SK-N-SH (cell line): ENCODE results near the gene MAP3K8. TPM values are rescaled to one million over a fixed set of nuclear protein-coding genes. Genes with fewer than 3 reads are reported as not detected.

Experiments used
- CTCF ChIA-PET: fragments of 300-600, 350-600 bp; formaldehyde crosslinking; extraction: SDS; loops from one replicate; lab custom pipeline; 2021; lab: Yijun Ruan, JAX
- POLR2A ChIA-PET: fragments of 350-600 bp; sonication (Branson Sonifier 250); formaldehyde crosslinking; extraction: SDS; loops from one replicate; lab custom pipeline; 2020; ENCODE audit warnings: antibody characterized with exemption, inconsistent platforms; lab: Yijun Ruan, JAX
- DNase-seq: peaks from one replicate; pipeline ENCODE4 v3.0.0; 2012
- H2AFZ ChIP-seq: fragments of 200-600 bp; sonication (generic); 2 replicates; pipeline ENCODE4 v1.8.1; 2016; ENCODE audit warnings: antibody characterized with exemption, mild to moderate bottlenecking, low read depth
- H3F3A ChIP-seq: fragments of 200-600 bp; sonication (generic); replicated peaks from 2 replicates; pipeline ENCODE3; 2016; ENCODE audit warnings: antibody characterized with exemption, mild to moderate bottlenecking; ENCODE audit not compliant: insufficient read depth
- H3K27ac ChIP-seq, 2 experiments: fragments of 200-500 bp in 1 of 2; fragments of 200-600 bp in 1 of 2; sonication (Bioruptor generic) in 1 of 2; sonication (generic), shearing (Covaris generic) in 1 of 2; 2 replicates each; pipeline versions ENCODE4 v1.5.1 to v1.6.1; 2014 to 2016; ENCODE audit warnings: low read depth in 2 of 2, inconsistent platforms in 1 of 2, low read length in 1 of 2, mild to moderate bottlenecking in 1 of 2, mixed read lengths in 1 of 2
- H3K27me3 ChIP-seq: fragments of 200-600 bp; sonication (generic), shearing (Covaris generic); 2 replicates; pipeline ENCODE4 v1.6.1; 2016; ENCODE audit warnings: mixed run types; ENCODE audit not compliant: insufficient read depth
- H3K36me3 ChIP-seq, 2 experiments: fragments of 200-500 bp in 1 of 2; fragments of 200-600 bp in 1 of 2; sonication (Bioruptor generic) in 1 of 2; sonication (generic) in 1 of 2; replicated peaks in 1 of 2; 2 replicates each; pipeline versions ENCODE3 to v1.5.1; 2014 to 2016; ENCODE audit warnings: low read length in 1 of 2, mild to moderate bottlenecking in 1 of 2; ENCODE audit not compliant: insufficient read depth in 2 of 2, control insufficient read depth in 1 of 2
- H3K4me1 ChIP-seq, 2 experiments: fragments of 200-500 bp in 1 of 2; fragments of 200-600 bp in 1 of 2; sonication (Bioruptor generic) in 1 of 2; sonication (generic), shearing (Covaris generic) in 1 of 2; 2 replicates each; pipeline versions ENCODE4 v1.5.1 to v1.6.1; 2014 to 2016; ENCODE audit warnings: low read depth in 1 of 2, low read length in 1 of 2, mixed run types in 1 of 2; ENCODE audit not compliant: insufficient read depth in 2 of 2, control insufficient read depth in 1 of 2
- H3K4me2 ChIP-seq: fragments of 200-600 bp; sonication (generic), shearing (Covaris generic); 2 replicates; pipeline ENCODE4 v1.6.1; 2017; ENCODE audit warnings: mixed run types
- H3K4me3 ChIP-seq, 2 experiments: fragments of 200-500 bp in 1 of 2; fragments of 200-600 bp in 1 of 2; sonication (Bioruptor generic) in 1 of 2; sonication (generic), shearing (Covaris generic) in 1 of 2; 2 replicates each; pipeline versions ENCODE4 v1.5.1 to v1.8.1; 2014 to 2016; ENCODE audit warnings: low read depth in 2 of 2, inconsistent platforms in 1 of 2, low read length in 1 of 2, mild to moderate bottlenecking in 1 of 2, mixed read lengths in 1 of 2, moderate library complexity in 1 of 2
- H3K79me2 ChIP-seq: fragments of 200-600 bp; sonication (generic); 2 replicates; pipeline ENCODE4 v1.8.1; 2017; ENCODE audit warnings: mild to moderate bottlenecking; ENCODE audit not compliant: insufficient read depth
- H3K9ac ChIP-seq: fragments of 200-600 bp; sonication (generic); 2 replicates; pipeline ENCODE4 v1.6.1; 2017; ENCODE audit warnings: mixed run types
- H3K9me2 ChIP-seq: fragments of 200-600 bp; sonication (generic); 2 replicates; pipeline ENCODE4 v1.6.1; 2017; ENCODE audit warnings: mixed run types
- H3K9me3 ChIP-seq: fragments of 200-600 bp; sonication (generic); 2 replicates; pipeline ENCODE4 v1.6.1; 2017; ENCODE audit warnings: mixed run types, mild to moderate bottlenecking, moderate library complexity
- H4K20me1 ChIP-seq: fragments of 200-600 bp; sonication (generic); 2 replicates; pipeline ENCODE4 v1.6.1; 2017; ENCODE audit warnings: mild to moderate bottlenecking, mixed run types; ENCODE audit not compliant: insufficient read depth
- ELF1 ChIP-seq: IDR thresholded peaks from 2 replicates; pipeline ENCODE4 v1.4.0; 2012
- FOSL2 ChIP-seq: IDR thresholded peaks from 2 replicates; pipeline ENCODE4 v1.4.0; 2012; ENCODE audit warnings: low read depth, mild to moderate bottlenecking, moderate library complexity, borderline replicate concordance
- JUND ChIP-seq: IDR thresholded peaks from 2 replicates; pipeline ENCODE4 v1.4.0; 2012
- MXI1 ChIP-seq: IDR thresholded peaks from 2 replicates; pipeline ENCODE4 v1.6.1; 2012; ENCODE audit warnings: mild to moderate bottlenecking, low read depth, low read length, improper control_type of control experiment
- NRF1 ChIP-seq: IDR thresholded peaks from 2 replicates; pipeline ENCODE4 v1.6.1; 2012; ENCODE audit warnings: low read depth, mild to moderate bottlenecking, low read length
- POLR2AphosphoS5 ChIP-seq: IDR thresholded peaks from 2 replicates; pipeline ENCODE4 v1.6.1; 2012; ENCODE audit warnings: low read depth, low read length
- RCOR1 ChIP-seq: fragments of 150-350 bp; IDR thresholded peaks from 2 replicates; pipeline ENCODE4 v1.6.1; 2017; ENCODE audit warnings: antibody characterized with exemption, low read length
- RXRA ChIP-seq: IDR thresholded peaks from 2 replicates; pipeline ENCODE4 v1.4.0; 2012; ENCODE audit warnings: low read depth, mild to moderate bottlenecking, borderline replicate concordance
- SIN3A ChIP-seq: IDR thresholded peaks from 2 replicates; pipeline ENCODE4 v1.6.1; 2012; ENCODE audit warnings: low read depth, mild to moderate bottlenecking, low read length, moderate library complexity, borderline replicate concordance
- SMC3 ChIP-seq: IDR thresholded peaks from 2 replicates; pipeline ENCODE4 v1.6.1; 2012; ENCODE audit warnings: low read depth, low read length, improper control_type of control experiment
- TAF1 ChIP-seq: IDR thresholded peaks from 2 replicates; pipeline ENCODE4 v1.6.1; 2012; ENCODE audit warnings: low read depth, mild to moderate bottlenecking, low read length, moderate library complexity, borderline replicate concordance
- TCF12 ChIP-seq: IDR thresholded peaks from 2 replicates; pipeline ENCODE4 v1.4.0; 2012
- TEAD4 ChIP-seq: IDR thresholded peaks from 2 replicates; pipeline ENCODE4 v1.4.0; 2012; ENCODE audit warnings: mild to moderate bottlenecking, borderline replicate concordance; ENCODE audit not compliant: insufficient read depth
- whole genome bisulfite sequencing: methylation state at CpG from one replicate; pipeline ENCODE4 v1.1.6; 2017; ENCODE audit warnings: low lambda C conversion rate; 5-methylcytosine and 5-hydroxymethylcytosine counted together
- polyA plus RNA-seq, 3 experiments: library from polyadenylated mRNA; depleted of rRNA; stranded (reverse); fragments of >200 nt; gene quantifications; 2 replicates each; pipeline ENCODE4 v1.2.3, GENCODE V29; 2012
- TF ChIP-seq, protein P1 (sequence below): IDR thresholded peaks from 2 replicates; pipeline ENCODE4 v1.6.1; 2012; ENCODE audit warnings: mild to moderate bottlenecking, low read depth, low read length, moderate library complexity

MAP3K8 gene
- polyA plus RNA-seq (2012; rRNA removed): 3.7 and 6.0 TPM in 2 replicates
- polyA plus RNA-seq (2012; cell fraction: cytosol; rRNA removed): 3.9 and 4.4 TPM in 2 replicates
- polyA plus RNA-seq (2012; cell fraction: nucleus; rRNA removed): 10.2 and 18.1 TPM in 2 replicates

DNA sequence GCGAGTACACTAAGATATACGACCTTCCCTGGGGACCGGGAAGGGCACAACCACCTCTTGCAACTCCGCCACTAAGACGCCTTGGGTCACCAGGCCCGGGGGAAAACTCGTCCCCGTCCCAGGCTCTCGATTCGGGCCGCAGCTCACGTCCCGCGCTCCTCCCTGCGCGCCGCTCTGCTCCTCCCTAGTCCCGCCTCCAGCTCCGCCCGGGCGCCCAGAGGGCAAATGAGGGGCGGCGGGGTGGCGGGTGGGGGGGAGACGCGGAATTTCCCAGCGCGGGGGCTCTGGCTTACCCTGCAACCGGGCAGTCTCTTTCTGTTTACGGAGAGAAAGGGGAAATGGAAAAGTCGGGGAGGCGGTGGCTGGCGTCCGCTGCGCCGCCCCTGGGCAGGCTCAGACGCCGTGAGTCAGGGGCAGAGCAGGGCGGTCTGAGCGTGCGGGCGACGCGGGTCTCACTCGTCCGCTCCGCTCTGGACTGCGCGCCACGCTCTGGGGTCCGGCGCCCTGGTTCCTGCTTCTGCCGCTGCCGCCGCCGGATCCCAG lies at the start of gene MAP3K8:
Gene MAP3K8 (plus strand): TSS at position 455 of the 543 bp plus-strand sequence. CDS start 4,755 bp downstream, outside the sequence.
- Histone ChIP-seq H3K27me3 (no peaks in the 10 kb centered on the region), H3F3A (peaks cover 23% of the 10 kb centered on the region), H3K9me2 (no peaks in the 10 kb centered on the region)
- 0% methylated on average over 12 of the region's 56 CpGs for WGBS
- TF ChIP-seq NRF1 (peak; percentile 28), TCF12 (peak; percentile 5; the same call in 1 of the 2 replicates), JUND (no peak), ELF1 (0 out of 2 replicates have a peak, but pooled peaks have one; percentile 18), FOSL2 (peak; percentile 7; the same call in 1 of the 2 replicates), RCOR1 (no peak), TAF1 (peak; percentile 82), RXRA (peak; percentile 24; the same call in 1 of the 2 replicates), MXI1 (peak; percentile 12; the same call in 1 of the 2 replicates), POLR2AphosphoS5 (peak; percentile 79; the same call in 1 of the 2 replicates), SIN3A (0 out of 2 replicates have a peak, but pooled peaks have one; percentile 37), TEAD4 (0 out of 2 replicates have a peak, but pooled peaks have one; percentile 28), SMC3 (no peak)
- TF ChIP-seq, protein P1, sequence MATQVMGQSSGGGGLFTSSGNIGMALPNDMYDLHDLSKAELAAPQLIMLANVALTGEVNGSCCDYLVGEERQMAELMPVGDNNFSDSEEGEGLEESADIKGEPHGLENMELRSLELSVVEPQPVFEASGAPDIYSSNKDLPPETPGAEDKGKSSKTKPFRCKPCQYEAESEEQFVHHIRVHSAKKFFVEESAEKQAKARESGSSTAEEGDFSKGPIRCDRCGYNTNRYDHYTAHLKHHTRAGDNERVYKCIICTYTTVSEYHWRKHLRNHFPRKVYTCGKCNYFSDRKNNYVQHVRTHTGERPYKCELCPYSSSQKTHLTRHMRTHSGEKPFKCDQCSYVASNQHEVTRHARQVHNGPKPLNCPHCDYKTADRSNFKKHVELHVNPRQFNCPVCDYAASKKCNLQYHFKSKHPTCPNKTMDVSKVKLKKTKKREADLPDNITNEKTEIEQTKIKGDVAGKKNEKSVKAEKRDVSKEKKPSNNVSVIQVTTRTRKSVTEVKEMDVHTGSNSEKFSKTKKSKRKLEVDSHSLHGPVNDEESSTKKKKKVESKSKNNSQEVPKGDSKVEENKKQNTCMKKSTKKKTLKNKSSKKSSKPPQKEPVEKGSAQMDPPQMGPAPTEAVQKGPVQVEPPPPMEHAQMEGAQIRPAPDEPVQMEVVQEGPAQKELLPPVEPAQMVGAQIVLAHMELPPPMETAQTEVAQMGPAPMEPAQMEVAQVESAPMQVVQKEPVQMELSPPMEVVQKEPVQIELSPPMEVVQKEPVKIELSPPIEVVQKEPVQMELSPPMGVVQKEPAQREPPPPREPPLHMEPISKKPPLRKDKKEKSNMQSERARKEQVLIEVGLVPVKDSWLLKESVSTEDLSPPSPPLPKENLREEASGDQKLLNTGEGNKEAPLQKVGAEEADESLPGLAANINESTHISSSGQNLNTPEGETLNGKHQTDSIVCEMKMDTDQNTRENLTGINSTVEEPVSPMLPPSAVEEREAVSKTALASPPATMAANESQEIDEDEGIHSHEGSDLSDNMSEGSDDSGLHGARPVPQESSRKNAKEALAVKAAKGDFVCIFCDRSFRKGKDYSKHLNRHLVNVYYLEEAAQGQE: peak; percentile 34; the same call in 1 of the 2 replicates
- TF ChIP-seq, all 33 proteins: peak for 11
- Histone ChIP-seq H3K79me2 (peaks cover 20% of the 10 kb centered on the region), H3K9me3 (no peaks in the 10 kb centered on the region), H3K4me3 (peak within 1 kb of the TSS; percentile 84 to 94), H3K4me1 (peaks cover 22 to 26% of the 10 kb centered on the region in 2 experiments; a peak in 3 of 4 replicates), H4K20me1 (no peaks in the 10 kb centered on the region), H3K9ac (peak within 1 kb of the TSS; percentile 98), H3K36me3 (no peaks in the 10 kb centered on the region), H3K27ac (peak within 1 kb of the TSS; percentile 82 to 94), H2AFZ (peak within 1 kb of the TSS; percentile 98), H3K4me2 (peak within 1 kb of the TSS; percentile 92)
- DNase-seq: peak; percentile 92
- ChIA-PET CTCF (interaction anchor here (0.9 to 1.3 kb wide), 3 partner anchors 11 to 206 kb away, joined by 3 to 4 read pairs (median 3); no protein-coding TSS in a partner anchor), POLR2A (interaction anchor here (0.6 to 1.2 kb wide), 4 partner anchors 10 to 92 kb away, joined by 3 to 4 read pairs (median 3); no protein-coding TSS in a partner anchor)
